GM21786 (cell line): Measurements from ENCODE around the gene SRXN1.
"Not testable (repeated sequence)": the region's sequence is repeated elsewhere in the genome, so short reads cannot be mapped to it uniquely, and the experiment has no call there.

ENCODE experiments used
- ATAC-seq: cut with Tn5 transposase; IDR thresholded peaks from one replicate; pipeline ENCODE4 v1.9.1; 2021; ENCODE audit not compliant: unreplicated experiment

The SRXN1 gene

DNA sequence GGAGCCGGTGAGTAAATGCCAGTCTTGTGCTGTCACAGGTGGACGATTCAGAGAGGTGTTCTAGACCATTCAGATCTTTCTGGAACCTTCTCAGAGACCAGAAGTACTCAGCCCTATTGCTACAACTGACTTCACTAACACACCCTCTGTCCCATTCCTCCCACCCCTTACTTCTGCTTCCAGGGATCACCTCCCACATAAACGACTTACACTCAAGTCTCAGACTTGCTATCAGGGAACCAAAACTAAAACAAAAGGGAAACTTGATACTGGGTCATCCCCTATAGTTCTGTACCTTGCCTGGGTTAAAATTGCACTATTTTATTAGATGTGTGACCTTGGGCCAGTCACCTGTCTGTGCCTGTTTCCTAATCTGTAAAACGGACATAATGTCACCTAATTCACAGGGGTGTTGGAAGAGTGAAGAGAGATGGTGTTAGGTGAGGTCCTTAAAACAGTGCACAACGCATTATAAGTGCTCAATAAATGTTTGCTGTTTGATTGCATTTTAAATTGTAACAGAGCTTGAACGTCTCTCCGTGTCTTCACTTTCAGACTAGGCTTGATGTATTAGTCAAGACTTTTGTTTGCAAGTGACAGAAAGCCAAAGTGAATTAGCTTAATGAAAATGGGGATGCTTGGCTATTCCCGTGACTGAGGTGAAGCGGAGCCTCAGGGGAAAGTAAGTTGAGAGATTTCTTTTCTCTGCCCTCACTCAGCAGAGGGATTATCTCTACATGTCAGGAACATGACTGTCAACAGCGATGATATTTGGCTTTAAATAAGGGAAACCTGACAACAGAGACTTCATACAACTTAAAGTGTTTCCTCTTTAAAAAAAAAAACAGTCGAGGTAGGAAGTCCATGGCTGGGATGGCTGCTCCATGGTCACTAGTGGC, 3.0 kb upstream of the SRXN1 start:
- ATAC-seq = no peak

DNA sequence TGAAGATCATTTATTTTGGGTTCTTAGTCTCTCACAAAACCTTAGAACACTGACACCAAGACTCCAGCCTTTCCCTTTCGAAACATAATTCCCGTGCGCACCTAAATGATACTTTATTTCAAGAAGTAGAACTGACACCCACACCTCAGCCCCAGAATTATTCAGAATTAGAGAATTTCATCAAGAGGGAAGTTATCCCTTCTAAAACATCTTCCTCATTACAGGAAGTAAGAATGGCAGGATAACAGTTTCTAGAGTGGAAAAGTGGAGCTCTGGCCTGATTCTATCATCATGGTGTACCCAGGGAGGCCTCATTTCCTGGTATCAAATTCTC, 1.4 kb upstream of the SRXN1 start:
- no peak for ATAC-seq

DNA sequence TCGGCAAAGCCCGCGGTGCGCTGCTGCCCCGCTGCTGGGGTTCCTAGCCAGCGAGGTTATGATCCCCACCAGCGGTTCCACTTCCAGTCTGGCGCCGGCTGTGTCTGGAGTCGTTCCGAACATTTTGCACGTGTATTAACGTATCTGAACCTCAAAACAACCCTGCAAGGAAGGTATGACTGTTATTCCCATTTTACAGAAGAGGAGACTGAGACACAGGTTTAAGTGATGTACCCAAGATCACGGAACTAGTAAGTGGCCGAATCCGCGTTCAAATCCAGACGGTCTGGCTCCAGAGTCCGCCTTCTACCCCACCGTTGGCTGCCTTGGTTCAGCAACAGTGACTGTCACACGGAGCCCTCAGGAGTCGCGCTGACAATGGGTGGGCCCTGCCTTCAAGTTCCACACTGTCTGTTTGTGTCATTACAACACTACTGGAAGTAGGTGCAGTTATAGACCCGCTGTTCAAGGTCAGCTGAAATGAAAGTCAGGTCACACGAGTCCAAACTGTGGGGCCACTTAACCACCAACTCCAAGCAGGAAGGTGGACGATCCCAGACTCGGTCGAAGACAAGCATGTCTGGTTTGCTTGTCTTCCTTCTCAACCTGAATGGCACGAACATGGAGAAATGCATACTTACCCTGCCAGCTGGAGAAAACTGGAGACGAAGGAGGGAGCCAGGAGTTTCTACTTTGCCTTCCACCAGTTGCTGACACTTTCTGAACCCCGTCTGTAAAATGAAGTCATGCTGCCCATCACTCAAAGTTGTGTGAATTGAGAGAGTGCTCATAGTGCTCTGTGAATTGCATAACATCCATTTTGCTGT, 803 bp upstream of the SRXN1 start:
- ATAC-seq = no peak

DNA sequence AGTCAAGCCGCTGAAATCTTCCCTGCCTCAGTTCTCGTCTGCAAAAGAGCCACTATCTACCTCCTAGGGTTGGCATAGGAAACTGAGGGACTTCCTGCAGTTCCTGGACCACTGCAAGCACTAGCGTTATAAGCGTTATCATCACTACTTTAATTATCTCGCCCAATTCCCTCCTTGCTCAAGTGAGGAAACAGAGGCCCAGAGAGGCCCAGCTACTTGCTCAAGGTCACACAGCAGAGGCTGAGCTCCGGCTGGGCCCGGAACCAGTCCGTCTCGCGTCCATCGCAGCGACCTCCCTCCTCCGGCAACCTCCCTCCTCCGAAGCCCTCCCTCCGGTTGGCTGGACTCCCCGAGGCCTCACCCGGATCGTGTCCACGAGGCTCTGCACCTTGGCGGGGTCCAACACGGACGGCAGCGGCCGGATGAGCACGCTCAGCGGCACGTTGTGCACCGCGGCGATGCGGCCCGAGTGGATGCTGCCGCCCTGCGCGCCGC, 338 bp downstream of the SRXN1 start:
- ATAC-seq = no peak

GRCh38 chr20:651713-652614, 1.0 kb downstream of the SRXN1 start:
- no peak for ATAC-seq

DNA sequence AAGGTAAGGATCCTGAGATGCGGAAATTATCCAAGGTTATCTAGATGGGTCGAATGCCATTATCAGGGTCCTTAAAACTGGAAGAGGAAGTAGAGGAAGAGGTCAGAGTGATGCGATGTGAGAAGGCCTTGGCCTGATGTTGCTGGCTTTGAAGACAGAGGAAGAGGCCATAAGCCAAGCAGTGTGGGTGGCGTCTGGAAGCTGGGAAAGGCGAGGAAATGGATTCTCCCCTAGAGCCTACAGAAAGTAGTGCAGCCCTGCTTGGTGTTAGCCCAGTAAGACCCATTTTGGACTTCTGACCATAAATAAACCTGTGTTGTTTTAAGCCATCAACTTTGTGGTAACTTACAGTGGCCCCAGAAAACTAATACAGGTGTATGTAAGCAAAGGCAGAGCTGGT, 2.0 kb downstream of the SRXN1 start:
- ATAC-seq = no peak

- ATAC-seq = no peak
Observed at GRCh38 chr20:650281-650680, 2.7 kb downstream of the SRXN1 start.

DNA sequence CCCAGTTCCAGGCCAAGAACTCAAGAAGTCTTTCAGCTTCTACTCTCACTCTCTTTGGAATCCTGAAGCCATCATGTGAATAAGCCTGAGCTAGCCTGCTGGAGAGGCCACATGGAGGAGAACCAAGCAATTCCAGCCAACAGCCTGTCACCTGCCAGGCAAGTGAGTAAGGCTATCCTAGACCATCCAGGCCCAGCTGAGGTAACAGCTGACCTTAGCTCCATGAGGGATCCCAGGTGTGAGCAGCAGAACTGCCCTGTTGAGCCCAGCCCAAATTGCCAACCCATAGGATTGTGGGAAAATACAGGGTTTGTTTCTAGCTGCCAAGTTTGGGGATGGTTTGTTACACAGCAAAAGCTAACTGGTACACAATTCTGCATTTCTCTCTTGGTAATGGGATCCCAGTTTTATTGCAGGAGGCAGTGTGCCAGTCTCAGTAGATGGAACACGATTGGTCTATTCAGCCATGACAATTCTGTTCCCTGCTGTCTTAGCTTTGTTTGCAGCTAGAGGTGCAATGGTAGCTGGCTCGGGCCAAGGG, 5.5 kb downstream of the SRXN1 start:
- no peak for ATAC-seq

GRCh38 chr20:646868-647233, 6.1 kb downstream of the SRXN1 start:
- ATAC-seq = no peak

- no peak for ATAC-seq
Observed at GRCh38 chr20:646107-646867, 6.7 kb downstream of the SRXN1 start.

GRCh38 chr20:645318-646106, 7.5 kb downstream of the SRXN1 start:
- peak; percentile 70 for ATAC-seq

GRCh38 chr20:644692-645317, 8.2 kb downstream of the SRXN1 start:
- no peak for ATAC-seq

DNA sequence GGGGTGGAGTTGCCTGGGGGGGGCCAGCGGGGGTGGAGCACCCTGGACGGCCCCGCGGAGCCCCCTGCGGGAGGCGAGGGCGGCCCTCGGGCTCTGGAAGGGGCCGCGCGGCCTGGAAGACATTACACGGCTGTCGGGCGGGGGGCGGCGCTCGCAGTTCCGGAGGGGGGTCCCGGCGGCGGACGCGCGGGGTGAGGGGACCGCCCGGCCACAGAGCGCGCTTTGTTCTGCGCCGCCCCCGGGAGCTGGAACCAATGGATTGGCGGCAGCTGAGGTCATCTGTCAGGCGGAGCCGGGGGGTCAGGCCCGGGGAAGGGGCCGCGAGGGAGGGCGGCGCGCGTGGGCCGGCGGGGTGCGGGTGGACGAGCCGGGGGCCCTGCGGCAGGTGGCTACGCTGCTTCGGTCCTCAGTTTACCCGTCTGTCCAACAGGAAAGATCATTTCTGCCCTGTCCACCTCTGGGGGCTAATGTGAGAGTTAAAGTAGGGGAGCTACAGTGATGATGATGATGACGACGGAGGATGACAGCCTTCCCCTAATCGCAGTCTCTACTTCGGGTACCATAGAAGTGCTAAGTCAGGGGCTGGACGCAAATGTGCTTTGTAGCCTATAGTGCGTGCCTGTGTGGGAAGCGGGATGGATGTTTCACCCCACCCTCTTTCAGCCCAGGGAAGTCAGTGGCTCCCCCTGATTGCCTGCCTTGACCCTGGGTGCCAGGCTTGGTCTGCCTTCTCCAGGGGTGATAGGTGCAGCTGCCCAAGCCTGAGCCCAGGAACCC, 10.4 kb downstream of the SRXN1 start:
- ATAC-seq = no peak

DNA sequence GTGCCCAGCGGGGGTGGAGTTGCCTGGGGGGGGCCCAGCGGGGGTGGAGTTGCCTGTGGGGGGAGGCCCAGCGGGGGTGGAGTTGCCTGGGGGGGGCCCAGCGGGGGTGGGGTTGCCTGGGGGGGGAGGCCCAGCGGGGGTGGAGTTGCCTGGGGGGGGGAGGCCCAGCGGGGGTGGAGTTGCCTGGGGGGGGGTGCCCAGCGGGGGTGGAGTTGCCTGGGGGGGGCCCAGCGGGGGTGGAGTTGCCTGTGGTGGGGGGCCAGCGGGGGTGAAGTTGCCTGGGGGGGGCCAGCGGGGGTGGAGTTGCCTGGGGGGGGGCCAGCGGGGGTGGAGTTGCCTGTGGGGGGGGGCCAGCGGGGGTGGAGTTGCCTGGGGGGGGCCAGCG, 11.0 kb downstream of the SRXN1 start:
- ATAC-seq = not testable (repeated sequence)

DNA sequence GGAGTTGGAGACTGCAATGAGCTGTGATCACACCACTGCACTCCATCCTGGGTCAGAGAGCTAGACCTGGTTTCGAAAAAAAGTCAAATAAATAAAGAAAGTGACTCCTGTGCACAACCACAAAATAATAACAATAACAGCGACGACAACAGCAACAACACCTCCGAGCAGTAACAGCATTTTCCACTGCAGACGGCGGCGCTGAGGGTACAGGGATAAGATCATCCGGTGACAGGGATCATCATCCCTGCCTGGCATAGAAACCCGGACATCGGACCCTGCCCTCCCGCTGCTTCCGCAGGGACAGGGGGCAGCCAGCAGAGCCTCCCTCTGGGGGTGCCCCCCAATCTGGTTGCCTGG, 11.5 kb downstream of the SRXN1 start:
- ATAC-seq = no peak

- ATAC-seq = no peak
Observed at GRCh38 chr20:640674-641515, 12.1 kb downstream of the SRXN1 start.

DNA sequence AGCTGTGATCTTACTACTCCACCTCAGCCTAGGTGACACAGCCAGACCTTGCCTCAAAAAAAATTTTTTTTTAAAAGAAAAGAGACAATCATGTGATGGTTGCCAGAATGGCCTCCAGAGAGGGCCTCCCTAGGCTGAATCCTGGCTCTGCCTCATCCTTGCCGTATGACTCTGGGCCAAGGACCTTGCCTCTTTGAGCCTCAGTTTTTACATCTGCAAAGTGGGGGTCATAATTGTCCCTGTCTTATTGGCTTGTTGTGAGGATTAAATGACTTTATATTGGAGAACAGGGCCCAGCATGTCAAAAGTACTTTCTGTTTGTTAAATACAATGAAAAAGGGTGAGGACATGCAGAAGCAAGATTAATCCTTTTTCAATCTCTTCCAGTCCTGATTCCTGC, 14.4 kb downstream of the SRXN1 start:
- no peak for ATAC-seq
